Peyer's patch (tissue), 4 donors: ENCODE results near the gene KLHL3. TPM values are rescaled to one million over a fixed set of nuclear protein-coding genes. Genes with fewer than 3 reads are reported as not detected.

Experiments used
- DNase-seq, 3 donors: peaks; one replicate each; pipeline ENCODE4 v3.0.0-alpha.2; 2017 to 2019
- H3K27ac ChIP-seq, 4 donors: fragments of 200-600 bp; sonication (generic); one replicate each; pipeline ENCODE4 v1.5.1; 2016 to 2019
- H3K27me3 ChIP-seq, 2 donors: fragments of 200-600 bp; sonication (generic); one replicate each; pipeline ENCODE4 v1.5.1; 2019
- H3K36me3 ChIP-seq, 3 donors: fragments of 200-600 bp; sonication (generic); one replicate each; pipeline ENCODE4 v1.5.1; 2016 to 2019
- H3K4me1 ChIP-seq, 4 donors: fragments of 200-600 bp; sonication (generic); one replicate each; pipeline ENCODE4 v1.5.1; 2016 to 2019
- H3K4me3 ChIP-seq, 4 donors: fragments of 200-600 bp; sonication (generic); 1 replicate in 3 of 4; 2 replicates in 1 of 4; pipeline ENCODE4 v1.5.1; 2016 to 2019; ENCODE audit warnings: mild to moderate bottlenecking in 1 of 4
- H3K9me3 ChIP-seq, 4 donors: fragments of 200-600 bp; sonication (generic); one replicate each; pipeline ENCODE4 v1.5.1; 2016 to 2019; ENCODE audit warnings: mild to moderate bottlenecking in 1 of 4
- CTCF ChIP-seq, 6 experiments: fragments of 450-650 bp in 4 of 6; fragments of 200-600 bp in 2 of 6; sonication (generic) in 1 of 6; IDR thresholded peaks; one replicate each; pipeline ENCODE4 v1.5.1; 2017 to 2019; ENCODE audit warnings: antibody characterized with exemption in 6 of 6, mild to moderate bottlenecking in 3 of 6, moderate library complexity in 1 of 6
- POLR2A ChIP-seq, 2 donors: fragments of 450-650 bp; IDR thresholded peaks; one replicate each; pipeline ENCODE4 v1.5.1; 2017; ENCODE audit warnings: antibody characterized with exemption in 2 of 2, mild to moderate bottlenecking in 2 of 2, moderate library complexity in 2 of 2
- total RNA-seq, 4 donors: library from RNA; depleted of rRNA; stranded (reverse); fragments of >200 nt; gene quantifications; one replicate each; pipeline ENCODE4 v1.1.0, GENCODE V29; 2016

Gene KLHL3
- total RNA-seq, 4 donors from 2014 or later: 5.0 to 9.5 (median 6.3) TPM

GRCh38 chr5:137602721-137603273 lies 133.1 kb downstream of the KLHL3 start:
- Histone ChIP-seq H3K27ac (no peak overlapping the region), H3K27me3 (no peaks in the 10 kb centered on the region), H3K4me1 (no peaks in the 10 kb centered on the region), H3K4me3 (no peak overlapping the region), H3K36me3 (no peaks in the 10 kb centered on the region), H3K9me3 (no peaks in the 10 kb centered on the region)
- TF ChIP-seq CTCF (IDR thresholded peaks at IDR 0.05): no peak
- TF ChIP-seq POLR2A (IDR thresholded peaks at IDR 0.05): no peak
- DNase-seq: no peak

DNA sequence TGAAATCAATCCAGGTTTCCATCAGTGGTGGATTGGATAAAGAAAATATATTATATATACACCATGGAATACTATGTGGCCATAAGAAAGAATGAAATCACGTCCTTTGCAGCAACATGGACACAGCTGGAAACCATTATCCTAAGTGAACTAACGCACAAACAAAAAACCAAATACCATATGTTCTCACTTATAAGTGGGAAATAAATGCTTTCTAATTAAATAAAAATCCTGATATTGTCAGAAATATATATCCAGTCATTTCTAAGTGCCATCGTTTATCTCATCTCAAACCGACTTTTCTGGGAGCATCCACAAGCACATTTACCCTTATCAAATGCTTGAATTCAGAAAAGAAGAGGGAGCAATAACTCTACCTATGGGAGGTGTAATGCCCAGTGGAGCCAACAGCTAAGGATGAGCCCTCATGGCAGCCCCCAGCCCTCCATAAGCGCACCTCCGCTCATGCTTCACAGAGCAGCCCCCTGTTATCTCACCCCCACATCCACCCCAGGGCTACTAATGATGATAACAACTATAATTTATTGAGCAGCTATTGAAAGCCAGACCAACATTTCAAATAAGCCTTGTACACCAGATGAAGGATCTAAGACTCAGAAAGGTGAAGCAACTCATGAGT lies 135.0 kb downstream of the KLHL3 start:
- H3K4me3 ChIP-seq: no peak overlapping the region
- no peaks in the 10 kb centered on the region for H3K27me3 ChIP-seq
- DNase-seq: no peak
- no peak for TF ChIP-seq CTCF (IDR thresholded peaks at IDR 0.05)
- no peak for TF ChIP-seq POLR2A (IDR thresholded peaks at IDR 0.05)
- H3K9me3 ChIP-seq: no peaks in the 10 kb centered on the region
- no peaks in the 10 kb centered on the region for H3K4me1 ChIP-seq
- no peak overlapping the region for H3K27ac ChIP-seq
- H3K36me3 ChIP-seq: no peaks in the 10 kb centered on the region

DNA sequence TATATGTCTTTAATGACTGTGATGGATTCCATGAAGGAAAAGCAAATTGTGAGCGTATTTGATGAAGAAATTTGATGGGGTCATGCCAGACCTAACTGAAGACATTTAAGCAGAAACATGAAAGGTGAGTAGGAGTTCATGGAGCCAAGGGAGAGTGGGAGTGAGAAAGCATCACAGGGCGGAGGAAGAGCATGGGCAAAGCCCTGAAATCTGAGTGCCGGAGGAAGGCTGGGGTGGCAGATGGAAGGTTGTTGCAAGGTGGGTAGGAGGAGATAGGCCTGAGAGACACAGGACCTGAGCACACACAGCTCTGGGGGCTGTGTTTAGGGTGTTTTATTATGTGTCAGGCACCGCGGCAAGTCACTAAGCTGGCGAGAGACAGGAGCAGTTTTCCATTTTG lies 136.4 kb downstream of the KLHL3 start:
- Histone ChIP-seq H3K27me3 (no peaks in the 10 kb centered on the region), H3K27ac (no peak overlapping the region), H3K9me3 (no peaks in the 10 kb centered on the region), H3K4me1 (no peaks in the 10 kb centered on the region), H3K4me3 (no peak overlapping the region), H3K36me3 (no peaks in the 10 kb centered on the region)
- TF ChIP-seq CTCF (IDR thresholded peaks at IDR 0.05) (no peak), POLR2A (IDR thresholded peaks at IDR 0.05) (no peak)
- DNase-seq: no peak

DNA sequence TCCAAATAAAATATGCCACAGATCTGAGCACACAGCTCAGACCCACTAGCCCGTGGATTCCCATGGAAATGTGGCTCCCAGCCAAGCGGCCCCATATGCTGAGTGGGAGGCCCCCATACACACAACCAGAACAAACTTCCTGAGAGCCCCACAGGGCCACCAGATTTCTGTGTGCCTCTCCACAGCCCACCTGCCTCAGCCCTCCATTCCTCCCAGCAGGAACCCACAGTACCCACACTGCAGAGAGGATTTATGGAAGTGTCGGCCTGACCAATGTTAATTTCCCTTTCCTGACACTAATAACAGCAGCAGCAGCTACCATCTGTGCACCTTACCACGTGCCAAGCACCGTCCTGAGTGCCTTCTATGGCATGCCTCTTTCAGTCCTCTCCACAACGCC lies 137.5 kb downstream of the KLHL3 start:
- Histone ChIP-seq H3K4me3 (no peak overlapping the region), H3K4me1 (no peaks in the 10 kb centered on the region), H3K27ac (no peak overlapping the region), H3K9me3 (no peaks in the 10 kb centered on the region), H3K27me3 (no peaks in the 10 kb centered on the region), H3K36me3 (no peaks in the 10 kb centered on the region)
- TF ChIP-seq CTCF (IDR thresholded peaks at IDR 0.05) (no peak), POLR2A (IDR thresholded peaks at IDR 0.05) (no peak)
- no peak for DNase-seq

GRCh38 chr5:137596941-137597340 lies 138.9 kb downstream of the KLHL3 start:
- no peaks in the 10 kb centered on the region for H3K27me3 ChIP-seq

More at GRCh38 chr5:137596941-137597340, 138.9 kb downstream of the KLHL3 start:
- no peak overlapping the region for H3K27ac ChIP-seq
- no peaks in the 10 kb centered on the region for H3K4me1 ChIP-seq
- no peak for DNase-seq
- TF ChIP-seq POLR2A (IDR thresholded peaks at IDR 0.05) (no peak), CTCF (IDR thresholded peaks at IDR 0.05) (no peak)
- H3K9me3 ChIP-seq: no peaks in the 10 kb centered on the region
- H3K4me3 ChIP-seq: no peak overlapping the region
- no peaks in the 10 kb centered on the region for H3K36me3 ChIP-seq
